ENCODE data around the gene EIF2S3B.

The EIF2S3B gene

GRCh38 chr12:10554756-10555481, 49.2 kb downstream of the EIF2S3B start:
- DNase-seq, result no peak

DNA sequence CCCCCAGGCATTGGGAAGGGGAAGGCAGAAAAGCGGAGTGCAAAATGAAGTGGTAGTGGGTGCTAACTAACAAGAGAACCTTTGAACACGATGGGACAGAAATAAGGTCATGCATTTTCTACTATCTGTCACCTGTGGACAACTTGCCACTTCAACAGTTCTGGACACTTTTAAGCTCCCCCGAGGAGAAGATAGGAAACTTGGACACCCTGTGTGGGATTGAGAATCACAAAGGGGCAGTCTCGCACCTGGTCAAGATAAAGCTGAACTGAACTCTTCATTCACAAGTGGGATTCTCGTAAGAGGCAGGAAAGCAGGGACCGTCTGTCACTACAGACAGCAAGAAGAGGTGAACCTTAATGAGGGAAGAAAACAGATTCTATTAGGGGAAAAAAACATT, 51.6 kb downstream of the EIF2S3B start:
- DNase-seq, result no peak

DNA sequence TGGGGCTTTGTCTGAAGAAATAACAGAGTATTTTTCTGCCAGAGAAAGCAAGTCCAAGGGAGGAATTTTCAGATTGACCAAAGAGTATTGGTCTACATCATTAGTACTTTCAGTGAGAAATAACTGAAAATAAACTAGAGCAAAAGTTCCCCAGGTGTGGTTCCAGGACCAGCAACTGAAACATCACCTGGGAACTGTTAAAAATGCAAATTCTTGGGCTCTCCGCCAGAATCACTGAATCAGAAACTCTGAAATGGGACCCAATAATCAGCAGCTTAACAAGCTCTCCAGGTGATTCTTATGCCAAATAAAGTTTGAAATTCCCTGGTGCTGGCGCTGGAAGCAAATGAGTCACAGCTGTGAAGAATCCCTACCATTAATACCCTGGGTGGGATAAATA, 52.1 kb downstream of the EIF2S3B start:
- DNase-seq, result no peak
